HG02970 (cell line): Measurements from ENCODE around the gene ASTL.
A peak's percentile ranks its signal among the peaks of the same experiment; 100 is the strongest.
"Not testable (repeated sequence)": the region's sequence is repeated elsewhere in the genome, so short reads cannot be mapped to it uniquely, and the experiment has no call there.

Source experiments
- ATAC-seq: cut with Tn5 transposase; IDR thresholded peaks from one replicate; pipeline ENCODE4 v1.9.1; 2021; ENCODE audit warnings: mild to moderate bottlenecking, moderate library complexity, moderate number of reproducible peaks; ENCODE audit not compliant: unreplicated experiment, low FRiP score

ASTL gene

DNA sequence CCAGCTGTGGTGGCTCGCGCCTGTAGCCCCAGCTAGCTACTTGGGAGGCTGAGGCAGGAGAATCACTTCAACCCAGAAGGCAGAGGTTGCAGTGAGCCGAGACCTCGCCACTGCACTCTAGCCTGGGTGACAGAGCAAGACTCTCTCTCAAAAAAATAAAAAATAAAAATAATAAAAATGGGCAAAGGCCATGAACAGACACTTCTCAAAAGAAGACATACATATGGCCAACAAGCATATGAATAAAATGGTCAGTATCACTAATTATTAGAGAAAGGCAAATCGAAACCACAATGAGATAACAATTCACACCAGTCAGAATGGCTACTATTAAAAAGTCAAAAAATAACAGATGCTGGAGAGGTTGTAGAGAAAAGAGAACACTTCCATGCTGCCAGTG lies 22.1 kb upstream of the ASTL start:
- not testable (repeated sequence) for ATAC-seq

DNA sequence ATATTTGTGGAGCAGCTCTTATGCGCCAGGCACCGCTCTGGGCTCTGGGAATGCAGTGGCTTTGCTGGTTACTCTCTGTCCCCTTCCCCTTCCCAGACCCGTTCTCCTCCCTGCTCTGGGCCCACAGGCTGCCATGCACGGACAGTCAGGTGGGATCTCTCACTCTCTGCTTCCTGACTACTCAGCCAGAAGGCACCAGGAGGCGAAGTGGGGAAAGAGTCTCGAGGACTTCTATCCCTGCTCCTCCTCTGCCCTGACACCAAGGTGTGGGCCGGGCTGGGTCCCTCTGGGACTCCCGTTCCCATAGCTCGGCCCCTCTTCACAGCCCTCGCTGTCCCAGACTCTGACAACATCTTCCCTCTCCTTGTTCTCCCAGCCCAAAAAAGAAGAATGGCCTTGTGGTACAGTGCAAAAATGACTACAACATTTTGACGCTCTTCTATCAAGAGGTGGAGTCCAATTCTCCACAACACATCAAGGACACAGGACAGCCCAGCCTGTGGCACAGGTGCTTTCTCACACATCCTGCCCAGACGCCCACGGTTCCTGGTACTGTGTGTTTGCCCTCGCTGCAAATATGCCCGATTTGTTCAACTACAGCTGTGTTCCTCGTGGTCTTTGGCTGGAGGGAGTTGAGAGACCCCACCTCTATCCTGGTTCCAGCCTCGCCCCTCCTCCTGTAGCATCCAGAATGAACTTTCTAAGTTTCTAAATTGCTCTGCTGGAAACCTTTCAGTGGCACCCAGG lies 21.0 kb upstream of the ASTL start:
- ATAC-seq, result no peak

DNA sequence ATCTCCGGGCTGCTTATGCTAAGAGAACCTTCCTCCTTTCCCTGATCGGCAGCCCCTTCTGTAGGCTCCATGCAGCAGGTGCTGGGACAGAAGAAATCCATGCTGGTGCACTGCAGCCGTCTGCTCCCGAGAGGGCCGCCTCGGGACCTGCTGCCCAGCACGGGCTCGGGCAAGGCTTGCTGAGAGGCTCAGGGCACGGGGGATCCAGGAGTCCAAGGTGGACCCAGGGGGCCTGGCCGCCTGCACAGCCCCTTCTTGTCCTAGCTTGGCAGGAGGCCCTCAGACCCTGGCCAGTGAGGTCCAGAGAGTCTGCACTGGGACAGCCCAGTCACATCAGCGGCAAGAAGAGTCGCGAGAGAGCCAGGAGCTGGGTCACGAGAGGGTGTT lies 20.2 kb upstream of the ASTL start:
- no peak for ATAC-seq

DNA sequence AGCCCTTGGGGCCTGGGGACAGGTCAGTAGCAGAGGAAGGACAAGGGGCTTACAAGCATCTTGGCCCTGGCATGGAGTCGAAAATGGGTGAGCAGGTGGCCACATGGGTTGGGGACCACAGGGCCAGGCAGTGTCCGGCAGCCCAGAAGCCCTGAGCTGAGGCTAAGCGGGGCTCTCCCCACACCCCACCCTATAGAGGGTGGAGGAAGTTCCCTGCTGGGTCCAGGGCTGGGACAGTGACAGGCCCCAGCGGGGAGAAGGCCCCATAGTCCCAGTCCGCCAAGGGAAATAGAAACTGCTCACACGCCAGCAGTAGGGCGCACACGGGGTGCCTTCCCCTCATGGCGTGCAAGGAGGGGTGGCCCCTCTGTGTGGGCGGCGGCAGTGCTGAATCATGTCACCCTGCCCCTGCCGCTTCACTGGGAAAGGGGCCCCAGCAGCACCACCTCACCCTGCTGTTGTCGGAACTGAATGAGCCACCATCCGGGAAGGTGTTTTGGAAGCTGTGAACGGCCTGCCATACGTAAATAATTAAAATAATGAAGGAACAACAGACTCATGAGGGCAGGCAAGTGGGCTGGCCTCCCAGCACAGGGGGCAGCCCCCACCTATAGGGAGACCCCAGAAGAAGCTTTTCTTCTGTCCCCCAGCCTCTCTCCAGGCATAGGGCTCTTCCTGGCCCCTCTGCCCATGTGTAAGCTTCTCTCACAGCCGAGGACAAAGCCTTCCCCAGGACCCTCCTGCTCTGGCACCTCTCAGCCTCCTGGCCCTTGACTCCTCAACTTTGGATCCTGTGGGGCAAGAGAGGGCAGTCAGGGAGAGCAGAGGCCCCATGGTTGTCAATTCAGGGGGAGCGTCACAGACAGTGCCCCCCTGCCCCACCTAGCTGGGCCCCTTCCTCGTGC lies 19.6 kb upstream of the ASTL start:
- peak; percentile 53 for ATAC-seq

DNA sequence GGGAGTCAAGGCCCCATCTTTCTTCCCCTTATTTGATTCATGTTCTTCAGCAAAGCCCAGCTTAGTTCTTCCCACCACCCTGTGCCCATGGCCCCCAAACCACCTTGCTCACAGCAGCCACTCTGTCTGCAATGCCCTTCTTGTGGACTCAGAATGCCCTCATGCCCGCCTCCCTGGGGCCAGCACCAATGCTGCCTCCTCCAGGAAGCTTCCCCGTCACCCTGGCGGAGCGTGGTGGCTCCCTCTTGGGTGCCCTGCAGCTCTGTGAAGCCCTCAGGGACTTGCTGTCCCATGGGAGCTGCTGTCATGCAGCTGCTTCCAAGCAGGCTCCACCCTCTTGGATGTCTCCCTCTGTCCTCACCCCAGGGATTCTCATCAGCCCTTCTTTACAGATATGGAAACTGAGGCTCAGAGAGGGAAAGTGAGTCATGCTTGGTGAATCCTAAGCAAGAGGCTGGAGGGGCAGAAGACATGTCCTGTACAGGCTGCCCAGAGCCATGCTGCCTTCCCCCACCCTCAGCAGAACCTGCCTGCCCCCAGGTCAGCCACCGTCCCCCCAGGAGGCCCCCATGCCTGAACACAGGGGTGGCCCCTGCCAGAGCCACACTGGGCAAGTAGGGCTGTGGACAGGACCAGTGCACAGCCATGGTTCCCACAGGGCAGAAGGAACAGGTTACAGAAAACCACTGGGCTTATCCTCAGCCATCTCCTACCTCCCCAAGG lies 18.8 kb upstream of the ASTL start:
- peak; percentile 49 for ATAC-seq

DNA sequence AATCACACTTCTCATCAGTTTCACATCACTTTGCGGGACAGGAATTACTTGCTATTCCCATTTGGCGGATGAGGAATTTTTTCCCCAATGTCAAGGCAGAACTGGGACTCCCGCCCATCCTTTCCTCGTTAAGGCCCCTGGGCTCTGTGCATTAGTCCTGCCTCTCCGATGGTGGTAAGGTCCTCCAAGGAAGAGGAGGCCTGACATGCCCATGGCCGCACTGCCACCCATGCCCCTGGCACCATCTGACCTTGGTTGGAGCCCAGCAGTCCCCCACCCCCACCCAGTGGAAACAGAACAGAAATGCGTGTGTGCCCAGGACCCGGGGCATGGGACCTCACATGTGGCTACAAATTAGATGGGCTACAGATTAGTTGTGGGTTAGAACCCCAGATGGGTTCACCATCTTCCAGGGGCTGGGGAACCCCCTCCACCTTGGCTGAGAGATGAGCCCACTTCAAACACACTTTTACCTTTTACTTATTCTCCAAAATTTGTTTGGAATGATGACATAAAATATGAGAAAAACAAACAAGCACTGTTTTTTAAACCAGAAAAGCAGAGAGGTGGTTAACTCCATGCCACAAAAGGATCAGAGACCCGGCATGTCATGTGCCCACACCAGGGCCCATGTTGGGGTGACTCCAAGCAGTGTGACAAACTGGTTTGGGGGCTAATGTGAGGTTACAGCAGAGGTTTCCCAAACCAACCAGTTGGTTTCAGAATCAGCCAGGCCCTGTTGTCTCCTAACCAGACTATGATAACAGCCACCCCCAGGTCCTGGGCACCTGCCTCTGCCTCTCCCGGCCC lies 17.9 kb upstream of the ASTL start:
- ATAC-seq, result no peak

DNA sequence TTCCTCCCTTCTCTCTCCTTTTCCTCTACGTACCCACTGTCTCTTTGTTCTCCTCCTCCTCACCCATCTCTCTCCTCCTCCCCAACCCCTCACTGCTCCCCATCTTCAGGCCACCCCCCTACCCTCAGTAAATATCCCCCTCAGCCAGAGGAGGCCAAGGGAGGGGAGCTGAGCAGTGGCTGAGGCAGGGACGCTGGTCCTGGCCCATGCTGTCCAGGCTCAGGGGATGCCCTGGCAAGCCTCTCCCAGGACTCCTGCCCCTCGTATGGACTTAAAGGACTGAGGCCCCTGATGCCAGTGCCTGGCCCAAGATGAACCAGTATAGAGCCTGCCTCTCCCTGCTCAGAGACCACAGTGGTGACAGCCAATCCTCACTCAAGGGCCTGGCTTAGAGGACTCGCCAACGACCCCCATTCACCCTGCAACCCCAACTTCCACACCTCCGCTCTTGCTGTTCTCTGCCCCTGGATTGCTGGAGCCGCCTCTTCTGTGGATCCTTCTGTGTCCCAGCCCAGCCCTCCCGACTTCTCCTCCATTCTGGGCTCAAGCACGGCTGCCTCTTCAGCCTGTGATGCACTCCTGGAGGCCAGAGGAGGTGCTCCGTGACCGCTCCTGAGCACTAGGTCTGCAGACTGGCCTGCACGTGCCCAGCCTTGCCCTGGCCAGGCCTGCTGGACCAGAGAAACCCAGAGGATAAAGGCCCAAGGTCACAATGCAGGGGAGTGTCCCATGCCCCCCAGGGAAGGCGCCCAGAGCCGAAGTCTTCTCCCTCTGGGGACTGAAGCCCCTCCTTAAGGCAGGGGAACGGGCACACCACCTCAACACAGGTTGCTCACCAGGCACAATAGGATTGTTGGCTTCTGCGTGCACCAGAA lies 16.4 kb upstream of the ASTL start:
- ATAC-seq, result no peak

DNA sequence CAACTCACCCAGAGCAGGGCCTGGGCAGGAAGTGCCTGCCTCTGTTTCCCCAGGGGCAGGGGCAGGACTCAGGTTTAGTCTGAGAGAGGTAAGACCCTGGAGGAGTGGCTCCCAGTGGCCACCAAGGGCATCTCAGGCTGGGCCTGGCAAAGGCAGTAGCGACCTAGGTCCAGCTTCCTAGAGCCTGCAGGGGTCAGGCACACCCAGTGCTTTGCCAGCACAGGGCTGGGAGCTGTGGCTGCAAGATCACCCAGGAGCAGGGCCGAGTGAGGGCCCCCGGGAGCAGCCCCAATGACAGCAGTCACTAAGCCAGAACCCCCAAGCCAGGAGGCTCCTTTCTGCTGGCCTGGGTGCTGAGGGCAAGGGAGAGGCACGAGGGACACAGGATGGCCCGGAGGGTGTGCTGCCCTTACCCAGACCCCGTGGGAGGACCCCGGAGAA lies 15.7 kb upstream of the ASTL start:
- ATAC-seq, result no peak

DNA sequence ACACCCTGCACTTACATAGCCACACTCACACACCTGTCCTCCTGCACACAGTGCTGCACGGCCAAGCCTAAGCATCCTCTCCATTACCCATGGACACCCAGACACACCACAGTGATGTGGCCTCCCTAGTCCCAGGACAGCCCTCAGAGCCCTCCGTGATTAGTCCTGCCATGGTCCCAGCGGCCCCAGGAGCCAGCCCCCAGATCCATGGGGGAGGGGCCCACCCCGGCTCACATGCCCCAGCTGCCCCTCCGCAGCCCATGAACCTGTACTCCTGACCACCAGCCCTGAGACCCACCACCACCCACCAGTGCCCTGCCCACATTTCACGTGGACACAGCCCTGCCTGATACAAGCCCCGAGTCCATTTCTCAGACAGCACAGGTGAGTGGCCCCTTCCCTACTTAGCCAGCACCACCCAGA lies 15.0 kb upstream of the ASTL start:
- no peak for ATAC-seq

DNA sequence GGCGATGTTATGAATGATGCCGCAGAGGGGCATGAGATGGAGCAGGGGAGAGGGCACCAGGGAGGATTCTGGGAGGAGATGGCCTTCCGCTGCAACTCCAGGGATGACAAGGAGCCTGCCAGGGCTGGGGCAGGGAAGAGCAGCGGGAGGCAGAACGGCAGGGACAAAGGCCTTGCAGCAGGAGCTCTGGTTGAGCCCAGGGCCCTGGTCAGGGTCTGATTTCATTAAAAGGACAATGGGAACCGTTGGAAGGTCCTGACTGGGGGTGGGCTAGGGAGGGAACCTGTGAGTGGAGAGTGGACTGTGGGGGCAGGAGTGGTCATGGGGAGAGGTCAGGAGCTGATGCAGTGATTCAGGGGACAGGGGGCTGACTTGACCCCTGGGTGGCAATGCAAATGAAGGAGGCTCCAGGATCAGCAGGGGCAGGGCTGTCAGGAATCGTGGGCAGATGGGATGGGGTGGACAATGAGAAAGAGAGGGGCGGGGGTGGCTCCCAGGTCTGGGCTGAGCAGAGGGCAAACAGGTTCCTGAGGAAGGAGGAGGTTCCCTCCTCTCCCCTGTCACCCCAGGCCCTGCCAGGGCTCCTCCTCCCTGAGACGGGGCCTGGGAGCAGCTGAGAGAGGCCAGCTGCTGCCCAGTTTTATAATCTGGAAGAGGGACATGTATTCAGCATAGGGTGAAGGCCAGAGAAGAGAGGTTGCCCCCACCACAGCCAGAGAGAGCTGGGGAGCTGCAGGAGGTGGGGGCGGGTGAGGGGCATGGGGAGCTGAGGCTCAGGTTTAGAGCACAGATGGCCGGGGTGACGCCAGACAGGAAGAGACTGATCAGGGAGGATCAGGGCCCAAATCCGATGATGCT lies 14.2 kb upstream of the ASTL start:
- ATAC-seq, result no peak

DNA sequence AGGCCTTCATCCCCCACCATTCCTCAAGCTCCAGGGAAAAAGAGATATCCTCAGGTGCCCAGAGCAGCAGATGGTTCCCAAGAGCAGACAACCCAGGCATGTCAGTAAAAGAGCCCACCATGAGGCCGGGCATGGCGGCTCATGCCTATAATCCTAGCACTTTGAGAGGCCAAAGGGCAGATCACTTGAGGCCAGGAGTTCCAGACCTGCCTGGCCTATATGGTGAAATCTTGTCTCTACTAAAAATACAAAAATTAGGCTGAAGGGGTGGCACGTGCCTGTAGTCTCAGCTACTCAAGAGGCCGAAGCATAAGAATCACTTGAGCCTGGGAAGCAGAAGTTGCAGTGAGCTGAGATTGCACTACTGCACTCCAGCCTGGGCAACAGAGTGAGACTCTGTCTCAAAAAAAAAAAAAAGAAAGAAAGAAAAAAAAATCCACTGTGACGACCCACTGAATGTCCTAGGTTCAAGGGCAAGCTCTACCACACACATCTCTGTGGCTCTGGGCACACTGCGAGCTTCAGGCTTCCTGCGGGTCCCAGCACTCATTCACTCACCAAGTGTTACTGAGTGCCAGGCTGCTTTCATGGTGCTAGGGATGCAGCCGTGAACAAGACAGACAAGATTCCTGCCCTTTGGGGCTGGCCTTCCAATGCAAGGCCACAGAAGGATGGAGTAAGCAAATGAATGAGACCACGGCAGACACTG lies 13.4 kb upstream of the ASTL start:
- no peak for ATAC-seq

DNA sequence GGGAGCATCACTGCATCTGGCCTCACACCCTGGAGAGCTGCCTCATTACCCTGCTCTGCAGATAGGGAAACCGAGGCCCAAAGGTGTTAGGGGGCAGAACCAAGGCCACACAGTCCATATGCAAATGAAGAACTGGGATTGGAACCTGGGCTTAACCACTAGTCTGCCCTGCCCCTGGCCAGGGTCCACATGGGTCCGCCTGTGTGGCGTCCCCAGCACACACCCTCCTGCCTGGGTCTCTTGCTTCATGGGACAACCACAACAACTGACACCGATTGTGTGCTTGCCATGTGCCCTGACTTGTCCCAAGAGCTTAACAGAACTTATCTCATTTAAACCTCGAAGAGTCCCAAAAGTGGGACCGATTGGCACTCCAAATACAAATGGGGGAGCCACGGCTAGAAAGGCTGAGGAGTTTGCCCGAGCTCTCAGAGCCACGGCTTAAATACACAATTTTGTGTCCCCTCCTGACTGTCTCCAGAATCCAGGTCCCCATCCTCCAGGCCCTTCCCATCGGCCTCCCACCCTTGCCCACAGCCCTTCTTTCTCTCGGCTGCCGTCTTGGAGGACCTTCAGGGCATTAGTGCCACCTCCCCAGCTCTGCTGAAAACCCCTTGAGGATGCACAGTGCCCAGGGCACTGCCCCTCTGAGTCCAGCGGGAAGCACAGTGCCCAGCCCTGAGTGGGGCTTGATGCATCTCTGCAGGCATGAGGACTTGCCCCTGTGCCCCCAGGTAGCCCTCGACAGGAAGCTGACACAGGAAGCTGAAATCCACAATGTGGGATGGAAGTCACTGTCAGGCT lies 12.7 kb upstream of the ASTL start:
- ATAC-seq, result no peak

DNA sequence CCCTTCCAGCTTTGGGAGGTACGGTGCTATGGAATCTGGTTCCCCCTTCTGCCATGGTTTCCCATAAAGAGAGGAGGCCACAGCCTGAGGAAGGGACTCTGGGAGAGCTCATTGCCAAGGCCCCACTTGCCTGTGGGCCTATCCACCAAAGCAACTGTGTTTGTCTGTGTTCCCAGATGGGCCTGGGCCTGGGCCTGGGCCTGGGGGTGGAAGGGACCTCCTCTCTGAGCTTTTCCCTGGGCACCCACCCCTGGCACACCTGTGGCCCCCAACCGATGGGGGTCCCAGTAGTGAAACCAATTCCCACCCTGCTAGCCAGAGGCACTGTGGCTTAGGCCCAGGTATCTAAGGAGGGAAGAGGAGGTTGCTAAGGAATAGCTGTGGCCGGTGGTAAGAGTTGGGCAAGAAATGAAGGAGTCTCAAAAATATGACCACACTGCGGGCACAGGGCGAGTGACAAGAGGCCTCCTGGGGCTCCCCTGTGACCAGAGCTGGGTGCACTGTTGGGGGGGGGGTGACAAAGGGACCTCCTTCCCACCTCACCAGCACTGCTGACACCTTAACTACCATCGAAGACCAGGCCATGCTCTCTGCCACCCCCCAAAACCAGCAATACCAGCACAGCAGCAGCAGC lies 11.8 kb upstream of the ASTL start:
- no peak for ATAC-seq

DNA sequence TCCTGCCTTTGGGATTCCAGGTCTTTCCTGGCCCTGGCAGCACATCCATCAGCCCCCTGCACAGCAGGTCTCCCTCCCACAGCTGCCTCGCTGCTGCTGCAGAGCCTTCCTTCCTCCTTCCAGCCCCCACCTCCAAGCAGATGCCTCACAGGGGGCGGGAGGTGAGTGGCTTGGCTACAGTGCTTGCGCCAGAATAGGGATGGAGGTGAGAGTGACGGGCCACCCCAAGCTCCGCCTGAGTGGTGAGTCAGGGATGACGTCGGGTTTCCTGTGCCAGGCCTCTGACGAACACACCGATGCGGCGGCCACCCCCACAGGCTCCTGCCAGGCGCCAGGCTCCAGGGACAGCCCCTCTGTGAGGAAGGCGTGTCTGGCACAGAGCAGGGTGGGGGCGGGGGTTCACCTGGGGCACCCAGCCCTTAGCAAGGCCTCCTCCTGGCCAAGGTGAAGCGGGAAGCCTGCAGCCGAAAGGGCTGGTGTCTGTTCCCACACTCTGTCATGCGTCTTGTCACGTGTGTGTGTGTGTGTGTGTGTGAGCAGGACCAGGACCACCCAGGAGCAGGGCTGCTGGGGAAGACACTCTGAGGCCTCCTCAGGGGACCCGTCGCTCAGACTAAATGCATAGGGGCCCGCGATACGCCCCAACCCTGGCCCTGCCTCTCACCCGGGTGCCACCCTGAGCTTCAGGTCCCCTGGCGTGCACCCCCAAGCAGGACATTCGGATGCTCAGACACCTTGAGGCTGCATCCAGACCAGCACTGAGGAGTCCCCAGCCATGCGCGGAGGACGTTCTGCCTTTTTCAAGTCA lies 10.3 kb upstream of the ASTL start:
- ATAC-seq, result no peak

DNA sequence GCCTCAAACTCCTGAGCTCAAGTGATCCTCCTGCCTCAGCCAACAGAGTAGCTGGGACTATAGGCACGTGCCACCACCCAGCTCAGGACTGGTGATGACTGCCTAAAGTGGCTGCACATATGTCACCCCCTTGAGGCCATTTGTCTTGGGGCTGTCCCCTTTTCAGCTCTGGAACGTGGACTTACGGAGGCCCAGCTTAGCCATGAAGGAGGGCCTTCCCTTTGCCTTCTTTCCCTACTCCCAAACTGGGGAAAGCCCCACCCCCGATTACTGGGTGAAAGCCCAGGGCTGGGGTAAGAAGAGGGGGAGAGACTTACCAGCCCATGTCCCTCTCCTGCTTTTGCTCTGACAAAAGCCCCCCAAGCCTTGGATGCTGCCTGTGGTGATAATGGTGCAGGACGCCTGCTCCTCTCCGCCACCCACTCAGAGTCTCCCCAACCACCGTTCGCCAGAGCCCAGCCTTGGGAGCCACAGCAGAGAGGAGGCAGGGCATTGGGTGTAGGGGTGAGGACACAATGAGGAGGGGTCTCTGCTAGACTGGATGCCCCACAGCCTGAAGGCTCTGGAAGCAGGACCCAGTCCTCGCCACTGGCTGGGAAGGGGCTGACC lies 9.4 kb upstream of the ASTL start:
- no peak for ATAC-seq
